HepG2 (cell line): ENCODE results near the gene IQSEC1. TPM values are rescaled to one million over a fixed set of nuclear protein-coding genes. Genes with fewer than 3 reads are reported as not detected.
A peak's percentile ranks its signal among the peaks of the same experiment; 100 is the strongest.

Experiments
- ATAC-seq: fragments of 200-7000 bp; cut with Tn5 transposase; 3 replicates; pipeline ENCODE4 v1.9.1; 2020; ENCODE audit warnings: mild to moderate bottlenecking, moderate library complexity
- BruUV-seq: library from RNA; stranded (reverse); fragments of 400-500 nt; replicated peaks from 2 replicates; lab custom pipeline; 2021; lab: Mats Ljungman, UMichigan
- CTCF ChIA-PET: fragments of 300-600 bp; formaldehyde crosslinking; extraction: SDS; loops from one replicate; lab custom pipeline; 2021; ENCODE audit warnings: low total read pairs, inconsistent platforms, low intra/inter-chr PET ratio; lab: Yijun Ruan, JAX
- POLR2A ChIA-PET: fragments of 350-600 bp; sonication (Branson Sonifier 250); formaldehyde crosslinking; loops from one replicate; lab custom pipeline; 2020; ENCODE audit warnings: antibody characterized with exemption, inconsistent platforms; lab: Yijun Ruan, JAX
- DNase-seq: peaks from one replicate; pipeline ENCODE4 v3.0.0-alpha.2; 2015; ENCODE audit warnings: low spot score
- FAIRE-seq: peaks from 3 replicates; lab custom pipeline; 2011; peaks lifted over from hg19 to GRCh38; lab: Jason Lieb, UNC
- H2AFZ ChIP-seq: one replicate; pipeline ENCODE4 v1.6.1; 2011; ENCODE audit warnings: low read length, inconsistent platforms
- H3K27ac ChIP-seq: fragments of 300-600 bp; 3 replicates; pipeline ENCODE4 v1.8.0; 2011; ENCODE audit warnings: mixed run types, mild to moderate bottlenecking, mixed read lengths, low read length, inconsistent platforms; ENCODE audit not compliant: insufficient read depth; ENCODE audit errors: extremely low read length
- H3K27me3 ChIP-seq, 2 experiments: fragments of 200-600 bp in 1 of 2; 2 replicates in 1 of 2; 3 replicates in 1 of 2; pipeline versions ENCODE4 v1.6.0 to v1.8.0; 2011; ENCODE audit warnings: low read length in 2 of 2, mild to moderate bottlenecking in 2 of 2, moderate library complexity in 2 of 2, inconsistent platforms in 1 of 2; ENCODE audit not compliant: insufficient read depth in 2 of 2, control insufficient read depth in 1 of 2
- H3K36me3 ChIP-seq, 2 experiments: fragments of 200-600 bp in 1 of 2; replicated peaks in 1 of 2; 2 replicates in 1 of 2; 3 replicates in 1 of 2; pipeline versions ENCODE4 v1.5.1 to v1.8.0; 2011; ENCODE audit warnings: low read length in 2 of 2, inconsistent platforms in 1 of 2; ENCODE audit not compliant: insufficient read depth in 2 of 2, control insufficient read depth in 1 of 2
- H3K4me1 ChIP-seq: 2 replicates; pipeline ENCODE4 v1.5.1; 2012; ENCODE audit warnings: low read length, inconsistent platforms; ENCODE audit not compliant: insufficient read depth
- H3K4me2 ChIP-seq: 2 replicates; pipeline ENCODE4 v1.6.0; 2011; ENCODE audit warnings: low read depth, low read length, inconsistent platforms
- H3K4me3 ChIP-seq, 3 experiments: fragments of 200-600 bp in 1 of 3; sonication (generic), shearing (Covaris generic) in 1 of 3; replicated peaks in 1 of 3; 2 replicates each; pipeline ENCODE4 v1.5.1; 2011 to 2016; ENCODE audit warnings: low read length in 3 of 3, inconsistent platforms in 2 of 3, low read depth in 2 of 3, mild to moderate bottlenecking in 2 of 3, control low read depth in 1 of 3, mixed read lengths in 1 of 3; ENCODE audit not compliant: insufficient read depth in 1 of 3
- H3K79me2 ChIP-seq: one replicate; pipeline ENCODE4 v1.6.1; 2011; ENCODE audit warnings: low read length, inconsistent platforms; ENCODE audit not compliant: insufficient read depth
- H3K9ac ChIP-seq: 2 replicates; pipeline ENCODE4 v1.6.0; 2011; ENCODE audit warnings: mild to moderate bottlenecking, low read depth, low read length, inconsistent platforms; ENCODE audit not compliant: insufficient read depth
- H3K9me3 ChIP-seq: 2 replicates; pipeline ENCODE4 v1.5.1; 2012; ENCODE audit warnings: mild to moderate bottlenecking, low read length
- H4K20me1 ChIP-seq: 2 replicates; pipeline ENCODE4 v1.6.0; 2011; ENCODE audit warnings: inconsistent platforms, mild to moderate bottlenecking, low read length, moderate library complexity; ENCODE audit not compliant: insufficient read depth
- HDAC2 ChIP-seq: sonication (generic); formaldehyde crosslinking; IDR thresholded peaks from 2 replicates; pipeline ENCODE4 v1.4.0; 2020; ENCODE audit warnings: missing genetic modification reagents
- PITX1 ChIP-seq: sonication (generic); formaldehyde crosslinking; IDR thresholded peaks from 2 replicates; pipeline ENCODE4 v1.5.1; 2020; ENCODE audit warnings: mild to moderate bottlenecking, missing genetic modification reagents
- STAT5B ChIP-seq: sonication (generic); formaldehyde crosslinking; IDR thresholded peaks from 2 replicates; pipeline ENCODE4 v1.4.0; 2020; ENCODE audit warnings: missing genetic modification reagents
- TOPORS ChIP-seq: sonication (generic); formaldehyde crosslinking; IDR thresholded peaks from 2 replicates; pipeline ENCODE4 v1.8.0; 2023; ENCODE audit warnings: mild to moderate bottlenecking, missing genetic modification reagents
- ZFYVE20 ChIP-seq: sonication (generic); formaldehyde crosslinking; IDR thresholded peaks from 2 replicates; pipeline ENCODE4 v1.8.0; 2023; ENCODE audit warnings: low read depth, mild to moderate bottlenecking, moderate library complexity, missing genetic modification reagents, borderline replicate concordance
- ZNF230 ChIP-seq: sonication (generic); formaldehyde crosslinking; IDR thresholded peaks from 2 replicates; pipeline ENCODE4 v1.4.0; 2020; ENCODE audit warnings: mild to moderate bottlenecking, missing genetic modification reagents
- ZNF605 ChIP-seq: sonication (generic); formaldehyde crosslinking; IDR thresholded peaks from 2 replicates; pipeline ENCODE4 v1.8.0; 2022; ENCODE audit warnings: mild to moderate bottlenecking, missing genetic modification reagents
- ZNF629 ChIP-seq: sonication (generic); formaldehyde crosslinking; conservative IDR thresholded peaks from 2 replicates; pipeline ENCODE4 v1.5.0; 2020; ENCODE audit warnings: missing genetic modification reagents
- WGBS: methylation state at CpG from one replicate; pipeline ENCODE4 v1.1.6; 2017; ENCODE audit warnings: low lambda C conversion rate; 5-methylcytosine and 5-hydroxymethylcytosine counted together
- in situ Hi-C: cut with HindIII; loops from 2 replicates; pipeline ENCODE4 v1.10.0; 2017; ENCODE audit warnings: low pct_unique_long_range_greater_than_20kb; ENCODE audit not compliant: extremely low pct_ligation_motif_present
- intact Hi-C: fragments of 100-400 bp; cut with micrococcal nuclease; formaldehyde crosslinking; loops from one replicate; pipeline ENCODE4 v1.10.0; 2022; ENCODE audit not compliant: unreplicated experiment
- polyA plus RNA-seq, 8 experiments: library from polyadenylated mRNA; depleted of rRNA in 3 of 8; stranded (reverse) in 7 of 8; unstranded in 1 of 8; fragments of >200 nt; fragmentation: Illumina TruSeq in 4 of 8; extraction: Trizol in 4 of 8; gene quantifications; 2 replicates each; pipeline versions ENCODE4 v1.2.1 to v1.2.3, GENCODE V29; 2011 to 2016; ENCODE audit warnings: low read depth in 4 of 8, missing spikeins in 1 of 8, mixed read lengths in 1 of 8; ENCODE audit not compliant: insufficient read depth in 1 of 8
- total RNA-seq, 5 experiments: library from RNA; depleted of rRNA; stranded (reverse); fragments of >200 nt; fragmentation: Illumina TruSeq; extraction: Trizol; gene quantifications; 2 replicates each; pipeline ENCODE4 v1.2.3, GENCODE V29; 2016; ENCODE audit warnings: low read depth in 1 of 5

Gene IQSEC1
- total and polyA plus RNA-seq, 2 of the 13 experiments (the other 11 are each of a cell fraction or from before 2014, with no cell fraction given) = 17.4 to 20.2 TPM

GRCh38 chr3:12991481-12991837 is 81.8 kb downstream of the IQSEC1 start:
- H3K4me1 ChIP-seq = peaks cover 40% of the 10 kb centered on the region
- no peak for ATAC-seq
- intact Hi-C loops (no loop called here), in situ Hi-C loops (no loop called here)
- peak overlapping the region; percentile 84 for H3K4me2 ChIP-seq
- H3K27ac ChIP-seq = no peak overlapping the region
- TF ChIP-seq ZNF605 (CRISPR knock-in tag) (no peak), ZFYVE20 (CRISPR knock-in tag) (no peak), ZNF629 (CRISPR knock-in tag) (peak; percentile 55), STAT5B (CRISPR knock-in tag) (no peak)
- no TSS peak for BruUV-seq
- ChIA-PET CTCF (no interaction called here), POLR2A (interaction anchor here (3.3 kb wide), 2 partner anchors 24 to 26 kb away, joined by 15 to 29 read pairs; no protein-coding TSS in a partner anchor)
- 100% methylated on average over 1 of the region's 2 CpGs for WGBS
- H3K9ac ChIP-seq = no peak overlapping the region
- FAIRE-seq = no peak
- peaks cover 13% of the 10 kb centered on the region; the same call in 1 of the 2 replicates for H4K20me1 ChIP-seq
- no peaks in the 10 kb centered on the region for H3K36me3 ChIP-seq
- no peaks in the 10 kb centered on the region for H3K9me3 ChIP-seq
- no peaks in the 10 kb centered on the region for H3K27me3 ChIP-seq
- no peak overlapping the region for H2AFZ ChIP-seq
- no peaks in the 10 kb centered on the region for H3K79me2 ChIP-seq
- no peak for DNase-seq
- no peak overlapping the region; a peak in 1 of 6 replicates for H3K4me3 ChIP-seq

- no TSS peak for BruUV-seq
These were observed 82.3 kb downstream of the IQSEC1 start for GRCh38 chr3:12990781-12991480.

More at GRCh38 chr3:12990781-12991480, 82.3 kb downstream of the IQSEC1 start:
- CTCF ChIA-PET = no interaction called here
- no peak overlapping the region for H3K9ac ChIP-seq
- no peak overlapping the region for H3K27ac ChIP-seq
- H3K4me3 ChIP-seq = no peak overlapping the region
- H3K27me3 ChIP-seq = no peaks in the 10 kb centered on the region
- TF ChIP-seq HDAC2 (CRISPR knock-in tag) = no peak
- no peak for TF ChIP-seq PITX1 (CRISPR knock-in tag)
- TF ChIP-seq ZNF230 (CRISPR knock-in tag) = no peak
- no peak for TF ChIP-seq TOPORS
- intact Hi-C loops = no loop called here
- POLR2A ChIA-PET = interaction anchor here (2.4 to 3.3 kb wide), 3 partner anchors 23 to 26 kb away, joined by 10 to 29 read pairs (median 15); no protein-coding TSS in a partner anchor
- peaks cover 35% of the 10 kb centered on the region for H3K4me1 ChIP-seq
- no peaks in the 10 kb centered on the region for H3K9me3 ChIP-seq
- H4K20me1 ChIP-seq = peaks cover 13% of the 10 kb centered on the region; the same call in 1 of the 2 replicates
- 94% methylated on average over 13 of the region's 16 CpGs for WGBS
- ATAC-seq = no peak
- H3K4me2 ChIP-seq = no peak overlapping the region
- no peak overlapping the region for H2AFZ ChIP-seq
- no peaks in the 10 kb centered on the region for H3K36me3 ChIP-seq
- FAIRE-seq = no peak
- H3K79me2 ChIP-seq = no peaks in the 10 kb centered on the region
- no peak for DNase-seq
- in situ Hi-C loops = no loop called here
